Measurements from ENCODE around the gene ZNF804B. TPM values are rescaled to one million over a fixed set of nuclear protein-coding genes. Genes with fewer than 3 reads are reported as not detected.

ZNF804B gene
- not detected in 2 replicates for total RNA-seq

GRCh38 chr7:88759230-88760135 is at the start of gene ZNF804B:
Gene ZNF804B (plus strand): TSS chr7:88759700. CDS start chr7:88759977, 277 bp downstream.

GRCh38 chr7:88795553-88795952 is 36.1 kb downstream of the ZNF804B start, which contains the start of gene TEX47:
Gene TEX47 (minus strand): TSS chr7:88795737. CDS start chr7:88794942, 795 bp downstream.

Other genes starting within 250 kb of the ZNF804B start
- gene TEX47, start 36.0 kb downstream of the ZNF804B start, total RNA-seq, result not detected in 2 replicates

Measured in hair follicular keratinocyte (primary cell).